ENCODE data around the gene PSMD1.

- TF ChIP-seq CTCF (IDR thresholded peaks at IDR 0.05; ENCODE audit: low read depth, low read length) (no peak), EZH2phosphoT487 (IDR thresholded peaks at IDR 0.05; ENCODE audit: low read depth) (no peak)
Observed at GRCh38 chr2:231124838-231125568, 68.3 kb downstream of the PSMD1 start, which contains the start of gene HTR2B.

All from OCI-LY3 (cell line).